Activated CD4-positive, alpha-beta T cell treated with anti-CD3 and anti-CD28 coated beads, Interleukin-2, amount 50 U/mL, for 4 hours (primary cell): ENCODE data around the gene TLL1.

ENCODE experiments used
- DNase-seq, 2 experiments: peaks; one replicate each; pipeline ENCODE4 v3.0.0-alpha.2; 2020

Gene TLL1

GRCh38 chr4:165872461-165873297, at the start of gene TLL1:
Gene TLL1 (plus strand): TSS chr4:165873237. CDS start chr4:165873905, 668 bp downstream.
- no peak for DNase-seq

GRCh38 chr4:165826166-165826565, 46.9 kb upstream of the TLL1 start:
- no peak for DNase-seq

GRCh38 chr4:165827018-165827417, 46.0 kb upstream of the TLL1 start:
- DNase-seq = no peak

GRCh38 chr4:165828928-165829327, 44.1 kb upstream of the TLL1 start:
- no peak for DNase-seq

GRCh38 chr4:165834116-165834515, 38.9 kb upstream of the TLL1 start:
- DNase-seq = no peak

GRCh38 chr4:165838575-165838974, 34.5 kb upstream of the TLL1 start:
- no peak for DNase-seq

GRCh38 chr4:165839615-165840333, 33.3 kb upstream of the TLL1 start:
- DNase-seq = no peak

- no peak for DNase-seq
These were observed 30.4 kb upstream of the TLL1 start for GRCh38 chr4:165842684-165843083.

GRCh38 chr4:165844161-165844560, 28.9 kb upstream of the TLL1 start:
- DNase-seq = no peak

- DNase-seq = no peak
These were observed 21.8 kb upstream of the TLL1 start for GRCh38 chr4:165851256-165851655.

- no peak for DNase-seq
These were observed 17.8 kb upstream of the TLL1 start for GRCh38 chr4:165855191-165855590.

GRCh38 chr4:165861363-165861762, 11.7 kb upstream of the TLL1 start:
- no peak for DNase-seq

- DNase-seq = no peak
These were observed 8.8 kb upstream of the TLL1 start for GRCh38 chr4:165864271-165864670.

GRCh38 chr4:165866019-165866650, 6.9 kb upstream of the TLL1 start:
- no peak for DNase-seq

- DNase-seq = no peak
These were observed 5.1 kb upstream of the TLL1 start for GRCh38 chr4:165867961-165868360.

GRCh38 chr4:165873298-165874071, 448 bp downstream of the TLL1 start:
- no peak for DNase-seq

GRCh38 chr4:165874072-165874790, 1.2 kb downstream of the TLL1 start:
- no peak for DNase-seq

GRCh38 chr4:165874791-165875371, 1.8 kb downstream of the TLL1 start:
- DNase-seq = no peak

GRCh38 chr4:165875446-165875845, 2.4 kb downstream of the TLL1 start:
- DNase-seq = no peak

- DNase-seq = no peak
These were observed 4.2 kb downstream of the TLL1 start for GRCh38 chr4:165877286-165877685.

GRCh38 chr4:165879641-165880040, 6.6 kb downstream of the TLL1 start:
- no peak for DNase-seq

GRCh38 chr4:165894159-165894558, 21.1 kb downstream of the TLL1 start:
- no peak for DNase-seq
